Liver (tissue), 9 donors: ENCODE data around the gene NXN. TPM values are rescaled to one million over a fixed set of nuclear protein-coding genes. Genes with fewer than 3 reads are reported as not detected.

Experiments
- DNase-seq: peaks from one replicate; pipeline ENCODE4 v3.0.0-alpha.2; 2017; ENCODE audit warnings: low spot score
- H3K27ac ChIP-seq, 2 donors: one replicate each; pipeline ENCODE4 v1.7.0; 2013; ENCODE audit warnings: inconsistent platforms in 2 of 2, low read length in 2 of 2, control low read depth in 1 of 2, low read depth in 1 of 2, mild to moderate bottlenecking in 1 of 2
- H3K27me3 ChIP-seq, 4 donors: one replicate each; pipeline versions ENCODE4 v1.6.1 to v1.7.0; 2013; ENCODE audit warnings: low read length in 3 of 4, inconsistent platforms in 1 of 4, mild to moderate bottlenecking in 1 of 4, moderate library complexity in 1 of 4; ENCODE audit not compliant: control insufficient read depth in 4 of 4, insufficient read depth in 4 of 4
- H3K36me3 ChIP-seq, 4 donors: one replicate each; pipeline versions ENCODE4 v1.6.1 to v1.7.0; 2013; ENCODE audit warnings: low read length in 3 of 4, mild to moderate bottlenecking in 3 of 4, low read depth in 1 of 4, moderate library complexity in 1 of 4; ENCODE audit not compliant: control insufficient read depth in 4 of 4, insufficient read depth in 3 of 4
- H3K4me1 ChIP-seq, 4 donors: one replicate each; pipeline versions ENCODE4 v1.6.1 to v1.7.0; 2013; ENCODE audit warnings: low read length in 3 of 4, mild to moderate bottlenecking in 3 of 4, moderate library complexity in 1 of 4; ENCODE audit not compliant: control insufficient read depth in 4 of 4, insufficient read depth in 4 of 4
- H3K4me3 ChIP-seq, 3 donors: one replicate each; pipeline versions ENCODE4 v1.6.1 to v1.7.0; 2013; ENCODE audit warnings: low read length in 3 of 3, control low read depth in 1 of 3, low read depth in 1 of 3, mild to moderate bottlenecking in 1 of 3
- H3K9ac ChIP-seq, 2 donors: one replicate each; pipeline ENCODE4 v1.7.0; 2013; ENCODE audit warnings: low read length in 2 of 2, mild to moderate bottlenecking in 2 of 2, moderate library complexity in 2 of 2, control low read depth in 1 of 2, low read depth in 1 of 2
- H3K9me3 ChIP-seq, 4 donors: one replicate each; pipeline versions ENCODE4 v1.6.1 to v1.7.0; 2013; ENCODE audit warnings: low read length in 3 of 4; ENCODE audit not compliant: control insufficient read depth in 4 of 4
- CTCF ChIP-seq: fragments of 150-350 bp; IDR thresholded peaks from 2 replicates; pipeline ENCODE4 v1.5.1; 2017; ENCODE audit warnings: improper control_type of control experiment, low read depth, low read length; ENCODE audit not compliant: missing input control
- HNF4A ChIP-seq, 2 donors: conservative IDR thresholded peaks; 2 replicates each; pipeline ENCODE4 v1.6.1; 2016; ENCODE audit warnings: antibody characterized with exemption in 2 of 2, mild to moderate bottlenecking in 2 of 2
- HNF4G ChIP-seq: IDR thresholded peaks from 2 replicates; pipeline ENCODE4 v1.6.1; 2016; ENCODE audit warnings: antibody characterized with exemption
- JUND ChIP-seq, 2 donors: IDR thresholded peaks; 2 replicates each; pipeline ENCODE4 v1.6.1; 2016; ENCODE audit warnings: antibody characterized with exemption in 2 of 2
- NR2F2 ChIP-seq: IDR thresholded peaks from 2 replicates; pipeline ENCODE4 v1.6.1; 2016; ENCODE audit warnings: antibody characterized with exemption
- RXRA ChIP-seq, 2 donors: IDR thresholded peaks; 2 replicates each; pipeline ENCODE4 v1.6.1; 2017 to 2018; ENCODE audit warnings: antibody characterized with exemption in 2 of 2, mild to moderate bottlenecking in 1 of 2
- SP1 ChIP-seq: IDR thresholded peaks from 2 replicates; pipeline ENCODE4 v1.6.1; 2018; ENCODE audit warnings: antibody characterized with exemption, mild to moderate bottlenecking
- TAF1 ChIP-seq: conservative IDR thresholded peaks from 2 replicates; pipeline ENCODE4 v1.6.1; 2016; ENCODE audit warnings: antibody characterized with exemption, mild to moderate bottlenecking
- YY1 ChIP-seq: IDR thresholded peaks from 2 replicates; pipeline ENCODE4 v1.6.1; 2016; ENCODE audit warnings: antibody characterized with exemption, mild to moderate bottlenecking
- ZBTB33 ChIP-seq: IDR thresholded peaks from 2 replicates; pipeline ENCODE4 v1.6.1; 2016; ENCODE audit warnings: antibody characterized with exemption
- WGBS: extraction: QIAGEN DNeasy Blood & Tissue Kit; methylation state at CpG from one replicate; pipeline ENCODE4 v1.1.7; 2013; 5-methylcytosine and 5-hydroxymethylcytosine counted together
- polyA plus RNA-seq, 2 donors: library from polyadenylated mRNA; stranded (reverse) in 1 of 2; unstranded in 1 of 2; fragments of 200-250 nt in 1 of 2; fragments of >200 nt in 1 of 2; fragmentation: Nextera tagmentation in 1 of 2; extraction: Ambion mirVana in 1 of 2; gene quantifications; one replicate each; pipeline versions ENCODE4 v1.2.1 to v1.2.3, GENCODE V29; 2013 to 2015
- total RNA-seq, 2 donors: library from RNA; depleted of rRNA; stranded (reverse); fragments of >200 nt; gene quantifications; one replicate each; pipeline ENCODE4 v1.2.3, GENCODE V29; 2014
- donor health status: healthy.
- donor health status: healthy.
- donor health status: healthy.
- donor health status: healthy.
- donor health status: healthy.

NXN gene
- total and polyA plus RNA-seq, 4 donors: 2.3 to 4.5 (median 3.3) TPM

- Histone ChIP-seq H3K36me3 (no peaks in the 10 kb centered on the region), H3K4me1 (no peaks in the 10 kb centered on the region), H3K9me3 (no peaks in the 10 kb centered on the region), H3K4me3 (no peak overlapping the region), H3K27me3 (no peaks in the 10 kb centered on the region), H3K9ac (no peak overlapping the region), H3K27ac (no peak overlapping the region)
- 87% methylated on average over 7 of the region's 7 CpGs for WGBS
- TF ChIP-seq HNF4G (no peak), HNF4A (conservative IDR thresholded peaks at IDR 0.05) (no peak)
- no peak for DNase-seq
These were observed 63.3 kb downstream of the NXN start for GRCh38 chr17:916315-916714.

GRCh38 chr17:915538-916201 lies 63.9 kb downstream of the NXN start:
- no peak for DNase-seq
- Histone ChIP-seq H3K27me3 (no peaks in the 10 kb centered on the region), H3K4me1 (peaks cover 0 to 2% (median under 1%) of the 10 kb centered on the region in 4 donors), H3K4me3 (no peak overlapping the region), H3K9me3 (no peaks in the 10 kb centered on the region), H3K9ac (no peak overlapping the region), H3K36me3 (no peaks in the 10 kb centered on the region), H3K27ac (no peak overlapping the region)
- peak; percentile 11 for TF ChIP-seq YY1
- TF ChIP-seq JUND (IDR thresholded peaks at IDR 0.05): no peak
- TF ChIP-seq ZBTB33: no peak
- no peak for TF ChIP-seq RXRA (IDR thresholded peaks at IDR 0.05)
- no peak for TF ChIP-seq TAF1
- WGBS: 71% methylated on average over 10 of the region's 10 CpGs

GRCh38 chr17:914561-914960 lies 65.0 kb downstream of the NXN start:
- Histone ChIP-seq H3K27me3 (no peaks in the 10 kb centered on the region), H3K4me1 (peaks cover 0 to 4% (median 2%) of the 10 kb centered on the region in 4 donors), H3K9me3 (no peaks in the 10 kb centered on the region), H3K9ac (no peak overlapping the region), H3K36me3 (no peaks in the 10 kb centered on the region), H3K27ac (no peak overlapping the region), H3K4me3 (no peak overlapping the region)
- DNase-seq: no peak
- 93% methylated on average over 9 of the region's 9 CpGs for WGBS
- TF ChIP-seq HNF4A (conservative IDR thresholded peaks at IDR 0.05) (no peak), RXRA (IDR thresholded peaks at IDR 0.05) (no peak), CTCF (no peak), NR2F2 (no peak), SP1 (no peak)
